GM19043 (cell line): ENCODE data around the gene PTPRT.
"Not testable (repeated sequence)": the region's sequence is repeated elsewhere in the genome, so short reads cannot be mapped to it uniquely, and the experiment has no call there.

Experiments
- ATAC-seq: cut with Tn5 transposase; IDR thresholded peaks from one replicate; pipeline ENCODE4 v1.9.1; 2021; ENCODE audit warnings: low read depth; ENCODE audit not compliant: unreplicated experiment

The PTPRT gene

GRCh38 chr20:42276718-42277602, 912.7 kb downstream of the PTPRT start:
- ATAC-seq, result no peak

- ATAC-seq, result no peak
Observed at GRCh38 chr20:42274986-42275385, 914.7 kb downstream of the PTPRT start.

GRCh38 chr20:42272516-42272915, 917.2 kb downstream of the PTPRT start:
- no peak for ATAC-seq

- ATAC-seq, result no peak
Observed at GRCh38 chr20:42270539-42270938, 919.2 kb downstream of the PTPRT start.

- no peak for ATAC-seq
Observed at GRCh38 chr20:42267793-42268384, 921.8 kb downstream of the PTPRT start.

- ATAC-seq, result no peak
Observed at GRCh38 chr20:42261766-42262270, 927.9 kb downstream of the PTPRT start.

- no peak for ATAC-seq
Observed at GRCh38 chr20:42260184-42260583, 929.5 kb downstream of the PTPRT start.

GRCh38 chr20:42259389-42259788, 930.3 kb downstream of the PTPRT start:
- ATAC-seq, result no peak

- ATAC-seq, result no peak
Observed at GRCh38 chr20:42258564-42259302, 931.0 kb downstream of the PTPRT start.

GRCh38 chr20:42255821-42256220, 933.9 kb downstream of the PTPRT start:
- ATAC-seq, result no peak

- ATAC-seq, result no peak
Observed at GRCh38 chr20:42254673-42255072, 935.0 kb downstream of the PTPRT start.

- ATAC-seq, result no peak
Observed at GRCh38 chr20:42252116-42252515, 937.6 kb downstream of the PTPRT start.

GRCh38 chr20:42218621-42219374, 970.9 kb downstream of the PTPRT start:
- no peak for ATAC-seq

GRCh38 chr20:42214074-42214473, 975.6 kb downstream of the PTPRT start:
- no peak for ATAC-seq

GRCh38 chr20:42212391-42212790, 977.3 kb downstream of the PTPRT start:
- ATAC-seq, result no peak

GRCh38 chr20:42206557-42206956, 983.1 kb downstream of the PTPRT start:
- ATAC-seq, result not testable (repeated sequence)

GRCh38 chr20:42204109-42204660, 985.5 kb downstream of the PTPRT start:
- no peak for ATAC-seq

GRCh38 chr20:42197599-42197998, 992.1 kb downstream of the PTPRT start:
- ATAC-seq, result no peak

GRCh38 chr20:42193119-42193518, 996.6 kb downstream of the PTPRT start:
- no peak for ATAC-seq

GRCh38 chr20:42192321-42192720, 997.4 kb downstream of the PTPRT start:
- ATAC-seq, result no peak
